ENCODE results near the gene PDE8A.

The PDE8A gene

GRCh38 chr15:85036716-85037115 lies 55.1 kb downstream of the PDE8A start:
- no peak for DNase-seq

- no peak for DNase-seq
Measured at GRCh38 chr15:85037641-85038040, 56.0 kb downstream of the PDE8A start.

GRCh38 chr15:85041230-85041629 lies 59.6 kb downstream of the PDE8A start:
- DNase-seq = no peak

- DNase-seq = peak; percentile 15
Measured at GRCh38 chr15:85044251-85044853, 62.7 kb downstream of the PDE8A start.

- no peak for DNase-seq
Measured at GRCh38 chr15:85044894-85045293, 63.2 kb downstream of the PDE8A start.

GRCh38 chr15:85045615-85046014 lies 64.0 kb downstream of the PDE8A start:
- no peak for DNase-seq

GRCh38 chr15:85047271-85047948 lies 65.8 kb downstream of the PDE8A start:
- peak; percentile 72 for DNase-seq

GRCh38 chr15:85048430-85048829 lies 66.8 kb downstream of the PDE8A start:
- DNase-seq = no peak

- DNase-seq = no peak
Measured at GRCh38 chr15:85049805-85050204, 68.1 kb downstream of the PDE8A start.

- DNase-seq = no peak
Measured at GRCh38 chr15:85059734-85060133, 78.1 kb downstream of the PDE8A start.

- no peak for DNase-seq
Measured at GRCh38 chr15:85062560-85062959, 80.9 kb downstream of the PDE8A start.

- no peak for DNase-seq
Measured at GRCh38 chr15:85063088-85063487, 81.4 kb downstream of the PDE8A start.

GRCh38 chr15:85063522-85064079 lies 81.9 kb downstream of the PDE8A start:
- DNase-seq = no peak

- DNase-seq = no peak
Measured at GRCh38 chr15:85064710-85065109, 83.1 kb downstream of the PDE8A start.

GRCh38 chr15:85071061-85071460 lies 89.4 kb downstream of the PDE8A start:
- no peak for DNase-seq

GRCh38 chr15:85071504-85071903 lies 89.8 kb downstream of the PDE8A start:
- DNase-seq = no peak

- DNase-seq = no peak
Measured at GRCh38 chr15:85072917-85073316, 91.3 kb downstream of the PDE8A start.

GRCh38 chr15:85073556-85074194 lies 92.0 kb downstream of the PDE8A start:
- DNase-seq = no peak

- no peak for DNase-seq
Measured at GRCh38 chr15:85086855-85087254, 105.2 kb downstream of the PDE8A start.

- no peak for DNase-seq
Measured at GRCh38 chr15:85088300-85088699, 106.6 kb downstream of the PDE8A start.

- no peak for DNase-seq
Measured at GRCh38 chr15:85089929-85090597, 108.4 kb downstream of the PDE8A start.

GRCh38 chr15:85091990-85092389 lies 110.3 kb downstream of the PDE8A start:
- DNase-seq = no peak

GRCh38 chr15:85094685-85095084 lies 113.0 kb downstream of the PDE8A start:
- DNase-seq = no peak

- no peak for DNase-seq
Measured at GRCh38 chr15:85095566-85095965, 113.9 kb downstream of the PDE8A start.

All from NCI-H146 (cell line).